ENCODE data around the gene SEZ6.

Gene SEZ6

DNA sequence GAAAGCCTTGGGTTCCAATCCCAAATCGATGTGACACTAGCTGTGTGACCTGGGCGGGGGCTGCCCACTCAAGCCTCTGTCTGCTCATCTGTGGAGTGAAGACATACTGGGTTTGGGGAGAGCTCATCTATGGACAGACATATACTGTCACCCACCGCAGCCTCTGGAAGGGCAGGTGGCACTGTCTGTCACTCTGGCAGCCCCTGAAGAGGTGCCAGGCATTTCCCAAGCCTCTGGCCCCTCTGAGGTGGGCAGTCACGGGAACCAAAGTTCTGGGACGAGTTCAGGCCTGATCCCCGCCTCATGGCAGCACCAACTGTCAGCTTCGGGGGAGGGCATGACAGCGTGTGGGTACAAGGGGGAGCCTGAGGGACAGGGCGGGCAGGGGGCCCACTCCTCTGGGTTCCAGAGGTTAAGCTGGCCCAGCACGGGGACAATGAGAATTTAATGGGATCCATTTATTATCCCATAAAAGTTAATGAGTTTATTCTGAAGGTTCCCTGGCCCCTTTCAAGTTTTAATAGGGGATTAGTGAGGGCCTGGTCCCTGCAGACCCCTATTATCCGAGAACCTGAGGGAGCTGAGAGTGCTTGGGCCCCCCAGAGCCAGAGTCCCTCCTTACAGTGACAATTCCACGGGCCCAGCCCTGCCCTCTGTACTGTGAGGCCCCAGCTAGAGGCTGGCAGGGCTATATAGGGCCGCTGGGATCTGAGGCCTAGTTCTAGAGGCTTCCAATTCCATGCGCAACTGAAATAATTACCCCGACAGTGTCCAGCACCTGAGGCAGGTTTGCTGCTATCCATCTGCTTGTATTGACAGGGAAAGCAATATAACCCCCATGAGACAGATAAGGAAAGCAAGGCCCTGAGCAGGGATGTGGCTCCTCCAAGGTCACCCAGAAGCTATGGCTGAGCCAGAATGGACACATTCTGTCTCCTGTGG lies 18.8 kb downstream of the SEZ6 start:
- no peak for DNase-seq (ENCODE audit: low read depth)
- H3K4me3 ChIP-seq (ENCODE audit: low read depth, low read length): no peak overlapping the region
- TF ChIP-seq, protein P1, sequence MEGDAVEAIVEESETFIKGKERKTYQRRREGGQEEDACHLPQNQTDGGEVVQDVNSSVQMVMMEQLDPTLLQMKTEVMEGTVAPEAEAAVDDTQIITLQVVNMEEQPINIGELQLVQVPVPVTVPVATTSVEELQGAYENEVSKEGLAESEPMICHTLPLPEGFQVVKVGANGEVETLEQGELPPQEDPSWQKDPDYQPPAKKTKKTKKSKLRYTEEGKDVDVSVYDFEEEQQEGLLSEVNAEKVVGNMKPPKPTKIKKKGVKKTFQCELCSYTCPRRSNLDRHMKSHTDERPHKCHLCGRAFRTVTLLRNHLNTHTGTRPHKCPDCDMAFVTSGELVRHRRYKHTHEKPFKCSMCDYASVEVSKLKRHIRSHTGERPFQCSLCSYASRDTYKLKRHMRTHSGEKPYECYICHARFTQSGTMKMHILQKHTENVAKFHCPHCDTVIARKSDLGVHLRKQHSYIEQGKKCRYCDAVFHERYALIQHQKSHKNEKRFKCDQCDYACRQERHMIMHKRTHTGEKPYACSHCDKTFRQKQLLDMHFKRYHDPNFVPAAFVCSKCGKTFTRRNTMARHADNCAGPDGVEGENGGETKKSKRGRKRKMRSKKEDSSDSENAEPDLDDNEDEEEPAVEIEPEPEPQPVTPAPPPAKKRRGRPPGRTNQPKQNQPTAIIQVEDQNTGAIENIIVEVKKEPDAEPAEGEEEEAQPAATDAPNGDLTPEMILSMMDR (IDR thresholded peaks at IDR 0.05; ENCODE audit: low read depth, low read length, missing control alignments): no peak

DNA sequence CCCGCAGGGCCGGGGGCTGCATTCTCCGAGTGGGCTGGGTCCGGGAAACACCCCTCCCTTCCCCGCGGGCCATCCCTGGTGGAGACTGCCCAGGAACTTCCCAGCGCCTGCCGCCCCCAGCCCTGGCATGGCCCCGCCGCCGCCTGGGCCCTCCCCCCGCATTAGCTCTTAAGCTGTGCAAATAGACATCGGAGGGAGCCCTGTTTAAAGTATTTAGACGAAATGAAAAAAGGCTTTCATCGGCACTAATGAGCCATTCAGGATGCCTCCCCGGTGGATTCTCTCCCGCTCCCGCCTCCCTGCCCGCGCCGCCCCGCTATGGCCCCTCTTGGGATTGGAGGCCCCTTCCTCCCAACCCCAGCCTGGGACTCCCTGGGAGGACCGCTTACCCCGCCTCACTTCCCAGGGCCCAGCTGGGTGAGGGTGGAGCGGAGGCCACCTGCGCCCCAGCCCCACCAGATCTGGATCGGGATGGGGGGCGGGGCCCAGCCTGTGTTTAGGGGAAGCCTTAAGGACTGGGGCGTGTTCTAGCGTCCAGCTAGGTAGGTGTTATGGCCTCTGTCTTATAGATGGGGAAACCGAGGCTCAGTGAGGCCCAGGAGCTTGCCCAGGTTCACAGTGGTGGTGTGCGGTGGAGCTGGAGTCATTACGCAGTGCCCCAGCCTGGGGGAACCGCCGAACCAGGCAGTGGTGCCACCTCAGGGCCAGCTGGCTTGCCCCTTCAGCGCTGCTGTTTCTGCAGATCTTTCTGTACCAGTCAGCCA lies 19.7 kb downstream of the SEZ6 start:
- no peak for DNase-seq (ENCODE audit: low read depth)
- H3K4me3 ChIP-seq (ENCODE audit: low read depth, low read length): no peak overlapping the region
- TF ChIP-seq, protein P1 (IDR thresholded peaks at IDR 0.05; ENCODE audit: low read depth, low read length, missing control alignments): no peak

DNA sequence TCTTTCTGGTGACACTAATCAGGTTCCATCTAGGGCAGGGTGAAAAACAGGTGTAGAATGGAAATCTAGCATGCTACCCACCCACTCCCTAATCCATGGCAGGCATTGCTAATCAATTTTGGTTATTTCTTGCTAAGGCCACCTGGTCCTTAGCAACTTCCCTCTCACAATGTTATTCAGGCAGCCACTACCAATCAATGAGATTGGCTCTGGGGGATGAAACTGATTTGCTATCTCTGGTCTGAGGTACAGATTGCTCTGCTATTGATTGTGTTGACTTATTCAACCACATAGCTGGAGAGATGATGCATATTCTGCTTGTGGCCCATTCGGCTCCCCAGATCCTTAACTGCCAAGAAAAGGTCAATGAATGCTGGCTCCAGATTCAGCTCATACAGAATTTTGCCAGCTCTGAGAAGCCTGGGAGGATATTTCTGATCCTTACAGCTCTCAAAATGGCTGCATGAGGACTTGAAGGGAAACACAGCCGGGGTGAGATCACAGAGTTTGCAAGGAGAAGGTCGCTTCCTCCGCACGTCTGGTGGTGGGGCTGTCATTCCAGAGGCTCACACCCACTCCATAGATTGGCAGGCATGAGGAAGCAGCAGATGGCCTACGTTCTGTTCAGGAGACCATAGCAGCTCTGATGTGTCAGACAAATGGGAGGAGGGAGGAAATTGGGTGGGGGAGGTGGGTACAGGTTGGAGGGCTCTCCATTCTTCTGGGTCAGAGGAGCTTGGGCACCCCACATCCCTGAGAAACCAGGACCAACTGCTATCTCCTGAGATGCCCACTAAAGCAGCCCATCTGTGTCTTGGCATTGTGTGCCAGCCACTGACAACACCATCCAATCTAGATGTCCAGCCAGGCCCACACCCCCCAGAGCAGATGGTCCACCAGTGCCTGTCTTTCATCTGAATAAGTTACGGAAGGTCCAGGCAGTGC lies 22.3 kb downstream of the SEZ6 start:
- no peak for DNase-seq (ENCODE audit: low read depth)
- TF ChIP-seq, protein P1 (IDR thresholded peaks at IDR 0.05; ENCODE audit: low read depth, low read length, missing control alignments): no peak
- H3K4me3 ChIP-seq (ENCODE audit: low read depth, low read length): no peak overlapping the region

DNA sequence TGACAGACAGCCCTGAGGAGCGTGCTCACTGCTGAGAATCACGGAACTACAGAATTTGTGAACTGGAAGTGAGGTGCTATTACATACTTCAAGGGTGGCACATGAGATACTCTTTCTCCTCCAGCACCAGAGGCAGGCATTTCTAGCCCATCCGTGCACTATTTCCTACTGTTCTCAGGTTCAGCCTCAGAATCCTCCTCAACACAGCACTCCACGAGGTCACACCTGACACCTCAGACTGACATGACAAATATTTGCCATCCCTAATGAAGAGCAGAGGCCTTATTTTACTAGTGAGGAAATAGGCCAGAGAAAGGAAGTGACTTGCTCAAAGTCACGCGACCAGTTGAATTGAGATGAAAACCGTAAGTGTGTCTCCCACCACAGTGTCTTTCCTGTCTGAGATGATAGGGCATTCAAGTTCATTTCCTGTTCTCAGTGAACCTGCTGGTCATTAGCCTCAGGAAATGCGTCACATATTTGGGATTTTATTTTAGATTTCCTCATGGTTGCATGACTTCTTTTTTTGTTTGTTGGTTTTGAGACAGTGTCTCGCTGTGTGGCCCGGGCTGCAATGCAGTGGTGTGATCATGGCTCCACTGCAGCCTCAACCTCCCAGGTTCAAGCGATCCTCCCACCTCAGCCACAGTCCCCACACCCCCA lies 23.6 kb downstream of the SEZ6 start:
- DNase-seq (ENCODE audit: low read depth): peak; percentile 81
- H3K4me3 ChIP-seq (ENCODE audit: low read depth, low read length): no peak overlapping the region
- TF ChIP-seq, protein P1 (IDR thresholded peaks at IDR 0.05; ENCODE audit: low read depth, low read length, missing control alignments): no peak

DNA sequence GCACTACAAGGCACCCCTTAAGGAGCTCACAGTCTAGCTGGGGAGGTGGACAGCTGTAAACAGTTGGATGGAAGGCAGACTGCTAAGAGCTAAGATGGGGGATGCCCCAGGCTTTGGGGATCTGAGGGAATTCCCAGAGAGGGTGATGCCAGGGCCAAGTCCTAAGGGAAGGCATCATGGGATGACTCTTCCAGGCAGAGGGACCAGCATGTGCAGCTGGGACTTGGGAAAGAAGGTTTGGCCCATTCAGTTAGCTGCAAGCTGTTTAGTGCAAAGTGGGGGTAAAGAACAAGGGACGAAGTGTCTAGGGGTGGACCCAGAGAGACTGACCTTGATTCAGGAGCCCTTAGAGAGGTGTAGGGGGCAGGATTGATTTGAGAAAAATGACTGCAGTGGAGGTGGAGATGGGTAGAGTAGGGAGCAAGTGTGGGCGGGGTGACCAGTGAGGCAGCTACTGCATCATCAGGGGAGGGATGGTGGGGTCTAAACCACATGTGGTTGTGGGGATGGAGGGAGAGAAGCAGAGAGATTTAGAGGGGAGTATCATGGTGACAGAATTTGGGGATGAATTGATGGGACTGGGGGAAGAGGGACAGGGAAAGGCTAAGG lies 27.4 kb downstream of the SEZ6 start:
- no peak overlapping the region for H3K4me3 ChIP-seq (ENCODE audit: low read depth, low read length)
- DNase-seq (ENCODE audit: low read depth): no peak
- TF ChIP-seq, protein P1 (IDR thresholded peaks at IDR 0.05; ENCODE audit: low read depth, low read length, missing control alignments): no peak
